Chondrocyte (in vitro differentiated cells): ENCODE results near the gene XPR1. TPM values are rescaled to one million over a fixed set of nuclear protein-coding genes. Genes with fewer than 3 reads are reported as not detected.

ENCODE experiments used
- DNase-seq: peaks from one replicate; pipeline ENCODE4 v3.0.0; 2021; ENCODE audit warnings: mixed read lengths, low spot score
- H3K27ac Mint-ChIP-seq: one replicate; pipeline ENCODE4 v1.8.0; 2021; ENCODE audit warnings: mild to moderate bottlenecking, moderate library complexity, mixed read lengths; ENCODE audit not compliant: unreplicated experiment
- H3K27me3 Mint-ChIP-seq: 2 replicates; pipeline ENCODE4 v1.8.0; 2021; ENCODE audit warnings: low read depth, mixed read lengths
- H3K36me3 Mint-ChIP-seq: 2 replicates; pipeline ENCODE4 v1.8.0; 2021; ENCODE audit warnings: low read depth, mixed read lengths
- H3K4me1 Mint-ChIP-seq: 2 replicates; pipeline ENCODE4 v1.8.0; 2021; ENCODE audit warnings: low read depth, mild to moderate bottlenecking, mixed read lengths
- H3K4me3 Mint-ChIP-seq: one replicate; pipeline ENCODE4 v1.8.0; 2021; ENCODE audit warnings: mild to moderate bottlenecking, moderate library complexity, mixed read lengths; ENCODE audit not compliant: unreplicated experiment
- H3K9me3 Mint-ChIP-seq: 2 replicates; pipeline ENCODE4 v1.8.0; 2021; ENCODE audit warnings: low read depth, mixed read lengths
- CTCF ChIP-seq: fragments of 200-600 bp; sonication (generic); IDR thresholded peaks from 2 replicates; pipeline ENCODE4 v1.5.0; 2021; ENCODE audit warnings: antibody characterized with exemption, mild to moderate bottlenecking, moderate library complexity
- total RNA-seq: library from RNA; stranded (reverse); gene quantifications from 3 replicates; pipeline ENCODE4 v1.2.1, GENCODE V29; 2021

XPR1 gene
- total RNA-seq, 1 donor from 2014 or later: 24.9 TPM

GRCh38 chr1:180901076-180901990 lies 269.5 kb downstream of the XPR1 start:
- Mint-ChIP-seq H3K9me3 (no peaks in the 10 kb centered on the region), H3K4me1 (peaks cover 4% of the 10 kb centered on the region), H3K27ac (no peak overlapping the region), H3K4me3 (no peak overlapping the region), H3K27me3 (no peaks in the 10 kb centered on the region), H3K36me3 (no peaks in the 10 kb centered on the region)
- no peak for TF ChIP-seq CTCF
- no peak for DNase-seq

GRCh38 chr1:180902541-180902940 lies 270.7 kb downstream of the XPR1 start:
- no peak for DNase-seq
- no peaks in the 10 kb centered on the region for H3K36me3 Mint-ChIP-seq

GRCh38 chr1:180905927-180906326 lies 274.1 kb downstream of the XPR1 start:
- no peaks in the 10 kb centered on the region for H3K27me3 Mint-ChIP-seq
- no peaks in the 10 kb centered on the region for H3K9me3 Mint-ChIP-seq
- no peak for DNase-seq
- H3K4me1 Mint-ChIP-seq: no peaks in the 10 kb centered on the region
- no peaks in the 10 kb centered on the region for H3K36me3 Mint-ChIP-seq
- no peak overlapping the region for H3K27ac Mint-ChIP-seq
- no peak overlapping the region for H3K4me3 Mint-ChIP-seq
- TF ChIP-seq CTCF: no peak

More at GRCh38 chr1:180902541-180902940, 270.7 kb downstream of the XPR1 start:
- no peak overlapping the region for H3K4me3 Mint-ChIP-seq
- peaks cover 4% of the 10 kb centered on the region for H3K4me1 Mint-ChIP-seq
- H3K9me3 Mint-ChIP-seq: no peaks in the 10 kb centered on the region
- no peaks in the 10 kb centered on the region for H3K27me3 Mint-ChIP-seq
- no peak for TF ChIP-seq CTCF
- H3K27ac Mint-ChIP-seq: no peak overlapping the region

- no peaks in the 10 kb centered on the region for H3K9me3 Mint-ChIP-seq
- DNase-seq: no peak
- no peak overlapping the region for H3K27ac Mint-ChIP-seq
- peaks cover 5% of the 10 kb centered on the region for H3K4me1 Mint-ChIP-seq
- no peaks in the 10 kb centered on the region for H3K27me3 Mint-ChIP-seq
- no peak overlapping the region for H3K4me3 Mint-ChIP-seq
- TF ChIP-seq CTCF: no peak
- H3K36me3 Mint-ChIP-seq: no peaks in the 10 kb centered on the region
Measured at GRCh38 chr1:180906511-180906910, 274.7 kb downstream of the XPR1 start.

GRCh38 chr1:180907313-180908055 lies 275.7 kb downstream of the XPR1 start:
- H3K9me3 Mint-ChIP-seq: no peaks in the 10 kb centered on the region
- H3K27ac Mint-ChIP-seq: no peak overlapping the region

More at GRCh38 chr1:180907313-180908055, 275.7 kb downstream of the XPR1 start:
- H3K27me3 Mint-ChIP-seq: no peaks in the 10 kb centered on the region
- H3K36me3 Mint-ChIP-seq: no peaks in the 10 kb centered on the region
- no peak for TF ChIP-seq CTCF
- no peak for DNase-seq
- H3K4me1 Mint-ChIP-seq: peaks cover 11% of the 10 kb centered on the region
- no peak overlapping the region for H3K4me3 Mint-ChIP-seq
